SK-N-SH (cell line): ENCODE measurements around the gene ARL4D. TPM values are rescaled to one million over a fixed set of nuclear protein-coding genes. Genes with fewer than 3 reads are reported as not detected.

Experiments
- CTCF ChIA-PET: fragments of 300-600, 350-600 bp; formaldehyde crosslinking; extraction: SDS; loops from one replicate; lab custom pipeline; 2021; lab: Yijun Ruan, JAX
- POLR2A ChIA-PET: fragments of 350-600 bp; sonication (Branson Sonifier 250); formaldehyde crosslinking; extraction: SDS; loops from one replicate; lab custom pipeline; 2020; ENCODE audit warnings: antibody characterized with exemption, inconsistent platforms; lab: Yijun Ruan, JAX
- DNase-seq: peaks from one replicate; pipeline ENCODE4 v3.0.0; 2012
- H2AFZ ChIP-seq: fragments of 200-600 bp; sonication (generic); 2 replicates; pipeline ENCODE4 v1.8.1; 2016; ENCODE audit warnings: antibody characterized with exemption, mild to moderate bottlenecking, low read depth
- H3F3A ChIP-seq: fragments of 200-600 bp; sonication (generic); replicated peaks from 2 replicates; pipeline ENCODE3; 2016; ENCODE audit warnings: antibody characterized with exemption, mild to moderate bottlenecking; ENCODE audit not compliant: insufficient read depth
- H3K27ac ChIP-seq, 2 experiments: fragments of 200-500 bp in 1 of 2; fragments of 200-600 bp in 1 of 2; sonication (Bioruptor generic) in 1 of 2; sonication (generic), shearing (Covaris generic) in 1 of 2; 2 replicates each; pipeline versions ENCODE4 v1.5.1 to v1.6.1; 2014 to 2016; ENCODE audit warnings: low read depth in 2 of 2, inconsistent platforms in 1 of 2, low read length in 1 of 2, mild to moderate bottlenecking in 1 of 2, mixed read lengths in 1 of 2
- H3K27me3 ChIP-seq: fragments of 200-600 bp; sonication (generic), shearing (Covaris generic); 2 replicates; pipeline ENCODE4 v1.6.1; 2016; ENCODE audit warnings: mixed run types; ENCODE audit not compliant: insufficient read depth
- H3K36me3 ChIP-seq, 2 experiments: fragments of 200-500 bp in 1 of 2; fragments of 200-600 bp in 1 of 2; sonication (Bioruptor generic) in 1 of 2; sonication (generic) in 1 of 2; replicated peaks in 1 of 2; 2 replicates each; pipeline versions ENCODE3 to v1.5.1; 2014 to 2016; ENCODE audit warnings: low read length in 1 of 2, mild to moderate bottlenecking in 1 of 2; ENCODE audit not compliant: insufficient read depth in 2 of 2, control insufficient read depth in 1 of 2
- H3K4me1 ChIP-seq, 2 experiments: fragments of 200-500 bp in 1 of 2; fragments of 200-600 bp in 1 of 2; sonication (Bioruptor generic) in 1 of 2; sonication (generic), shearing (Covaris generic) in 1 of 2; 2 replicates each; pipeline versions ENCODE4 v1.5.1 to v1.6.1; 2014 to 2016; ENCODE audit warnings: low read depth in 1 of 2, low read length in 1 of 2, mixed run types in 1 of 2; ENCODE audit not compliant: insufficient read depth in 2 of 2, control insufficient read depth in 1 of 2
- H3K4me2 ChIP-seq: fragments of 200-600 bp; sonication (generic), shearing (Covaris generic); 2 replicates; pipeline ENCODE4 v1.6.1; 2017; ENCODE audit warnings: mixed run types
- H3K4me3 ChIP-seq, 2 experiments: fragments of 200-500 bp in 1 of 2; fragments of 200-600 bp in 1 of 2; sonication (Bioruptor generic) in 1 of 2; sonication (generic), shearing (Covaris generic) in 1 of 2; 2 replicates each; pipeline versions ENCODE4 v1.5.1 to v1.8.1; 2014 to 2016; ENCODE audit warnings: low read depth in 2 of 2, inconsistent platforms in 1 of 2, low read length in 1 of 2, mild to moderate bottlenecking in 1 of 2, mixed read lengths in 1 of 2, moderate library complexity in 1 of 2
- H3K79me2 ChIP-seq: fragments of 200-600 bp; sonication (generic); 2 replicates; pipeline ENCODE4 v1.8.1; 2017; ENCODE audit warnings: mild to moderate bottlenecking; ENCODE audit not compliant: insufficient read depth
- H3K9ac ChIP-seq: fragments of 200-600 bp; sonication (generic); 2 replicates; pipeline ENCODE4 v1.6.1; 2017; ENCODE audit warnings: mixed run types
- H3K9me2 ChIP-seq: fragments of 200-600 bp; sonication (generic); 2 replicates; pipeline ENCODE4 v1.6.1; 2017; ENCODE audit warnings: mixed run types
- H3K9me3 ChIP-seq: fragments of 200-600 bp; sonication (generic); 2 replicates; pipeline ENCODE4 v1.6.1; 2017; ENCODE audit warnings: mixed run types, mild to moderate bottlenecking, moderate library complexity
- H4K20me1 ChIP-seq: fragments of 200-600 bp; sonication (generic); 2 replicates; pipeline ENCODE4 v1.6.1; 2017; ENCODE audit warnings: mild to moderate bottlenecking, mixed run types; ENCODE audit not compliant: insufficient read depth
- ELF1 ChIP-seq: IDR thresholded peaks from 2 replicates; pipeline ENCODE4 v1.4.0; 2012
- FOXJ3 ChIP-seq: sonication (generic); formaldehyde crosslinking; IDR thresholded peaks from 2 replicates; pipeline ENCODE4 v1.5.1; 2020; ENCODE audit warnings: mild to moderate bottlenecking, missing genetic modification reagents
- FOXM1 ChIP-seq: IDR thresholded peaks from 2 replicates; pipeline ENCODE4 v1.4.0; 2012; ENCODE audit warnings: low read depth, mild to moderate bottlenecking
- GATA2 ChIP-seq: sonication (generic); formaldehyde crosslinking; IDR thresholded peaks from 2 replicates; pipeline ENCODE4 v1.5.0; 2020; ENCODE audit warnings: mild to moderate bottlenecking, missing genetic modification reagents
- IRF3 ChIP-seq: fragments of 150-350 bp; IDR thresholded peaks from 2 replicates; pipeline ENCODE4 v1.6.1; 2016; ENCODE audit warnings: mild to moderate bottlenecking, low read depth, low read length
- JUND ChIP-seq: IDR thresholded peaks from 2 replicates; pipeline ENCODE4 v1.4.0; 2012
- MEF2A ChIP-seq: IDR thresholded peaks from 2 replicates; pipeline ENCODE4 v1.4.0; 2012; ENCODE audit warnings: low read depth, borderline replicate concordance
- MXI1 ChIP-seq: IDR thresholded peaks from 2 replicates; pipeline ENCODE4 v1.6.1; 2012; ENCODE audit warnings: mild to moderate bottlenecking, low read depth, low read length, improper control_type of control experiment
- NFIC ChIP-seq: IDR thresholded peaks from 2 replicates; pipeline ENCODE4 v1.4.0; 2012; ENCODE audit warnings: borderline replicate concordance
- POLR2AphosphoS5 ChIP-seq: IDR thresholded peaks from 2 replicates; pipeline ENCODE4 v1.6.1; 2012; ENCODE audit warnings: low read depth, low read length
- RCOR1 ChIP-seq: fragments of 150-350 bp; IDR thresholded peaks from 2 replicates; pipeline ENCODE4 v1.6.1; 2017; ENCODE audit warnings: antibody characterized with exemption, low read length
- REST ChIP-seq: IDR thresholded peaks from 2 replicates; pipeline ENCODE4 v1.6.1; 2012; ENCODE audit warnings: mild to moderate bottlenecking, low read depth, low read length, moderate library complexity
- RXRA ChIP-seq: IDR thresholded peaks from 2 replicates; pipeline ENCODE4 v1.4.0; 2012; ENCODE audit warnings: low read depth, mild to moderate bottlenecking, borderline replicate concordance
- SIN3A ChIP-seq: IDR thresholded peaks from 2 replicates; pipeline ENCODE4 v1.6.1; 2012; ENCODE audit warnings: low read depth, mild to moderate bottlenecking, low read length, moderate library complexity, borderline replicate concordance
- SMC3 ChIP-seq: IDR thresholded peaks from 2 replicates; pipeline ENCODE4 v1.6.1; 2012; ENCODE audit warnings: low read depth, low read length, improper control_type of control experiment
- TAF1 ChIP-seq: IDR thresholded peaks from 2 replicates; pipeline ENCODE4 v1.6.1; 2012; ENCODE audit warnings: low read depth, mild to moderate bottlenecking, low read length, moderate library complexity, borderline replicate concordance
- YY1 ChIP-seq: IDR thresholded peaks from 2 replicates; pipeline ENCODE4 v1.4.0; 2012; ENCODE audit warnings: low read depth, mild to moderate bottlenecking
- ZBTB33 ChIP-seq: IDR thresholded peaks from 2 replicates; pipeline ENCODE4 v1.4.0; 2012; ENCODE audit warnings: low read depth, borderline replicate concordance
- WGBS: methylation state at CpG from one replicate; pipeline ENCODE4 v1.1.6; 2017; ENCODE audit warnings: low lambda C conversion rate; 5-methylcytosine and 5-hydroxymethylcytosine counted together
- polyA plus RNA-seq, 3 experiments: library from polyadenylated mRNA; depleted of rRNA; stranded (reverse); fragments of >200 nt; gene quantifications; 2 replicates each; pipeline ENCODE4 v1.2.3, GENCODE V29; 2012

Gene ARL4D
- polyA plus RNA-seq, 1 of the 3 experiments (the other 2 are of a cell fraction) = 29.5 TPM

- WGBS = 100% methylated on average over 2 of the region's 2 CpGs
- no peak overlapping the region for H2AFZ ChIP-seq
- DNase-seq = no peak
- no peaks in the 10 kb centered on the region for H4K20me1 ChIP-seq
- H3F3A ChIP-seq = no peaks in the 10 kb centered on the region
- H3K79me2 ChIP-seq = no peaks in the 10 kb centered on the region
- TF ChIP-seq GATA2 (CRISPR knock-in tag) (no peak), RCOR1 (no peak), FOXM1 (no peak), YY1 (no peak), FOXJ3 (CRISPR knock-in tag) (no peak), ELF1 (no peak), NFIC (no peak), POLR2AphosphoS5 (no peak), SMC3 (no peak), TAF1 (no peak), MXI1 (no peak), JUND (no peak), MEF2A (no peak), SIN3A (no peak), RXRA (no peak), REST (no peak), ZBTB33 (no peak), IRF3 (no peak)
- ChIA-PET CTCF (interaction anchor here (3.0 to 6.6 kb wide), 2 partner anchors 11 to 101 kb away, joined by 13 to 70 read pairs; partner anchors contain the start of gene DHX8), POLR2A (no interaction called here)
- H3K27ac ChIP-seq = no peak overlapping the region
- no peaks in the 10 kb centered on the region; a peak in 1 of 4 replicates for H3K4me1 ChIP-seq
- no peaks in the 10 kb centered on the region for H3K36me3 ChIP-seq
- no peak overlapping the region for H3K4me2 ChIP-seq
- no peak overlapping the region for H3K9ac ChIP-seq
- H3K9me2 ChIP-seq = no peaks in the 10 kb centered on the region
- no peaks in the 10 kb centered on the region for H3K27me3 ChIP-seq
- no peak overlapping the region for H3K4me3 ChIP-seq
- H3K9me3 ChIP-seq = 0 out of 2 replicates have a peak, but pooled peaks cover 6% of the 10 kb centered on the region
Observed at GRCh38 chr17:43382776-43383175, 16.0 kb upstream of the ARL4D start.
